ENCODE measurements around the gene TBXAS1.

TBXAS1 gene

DNA sequence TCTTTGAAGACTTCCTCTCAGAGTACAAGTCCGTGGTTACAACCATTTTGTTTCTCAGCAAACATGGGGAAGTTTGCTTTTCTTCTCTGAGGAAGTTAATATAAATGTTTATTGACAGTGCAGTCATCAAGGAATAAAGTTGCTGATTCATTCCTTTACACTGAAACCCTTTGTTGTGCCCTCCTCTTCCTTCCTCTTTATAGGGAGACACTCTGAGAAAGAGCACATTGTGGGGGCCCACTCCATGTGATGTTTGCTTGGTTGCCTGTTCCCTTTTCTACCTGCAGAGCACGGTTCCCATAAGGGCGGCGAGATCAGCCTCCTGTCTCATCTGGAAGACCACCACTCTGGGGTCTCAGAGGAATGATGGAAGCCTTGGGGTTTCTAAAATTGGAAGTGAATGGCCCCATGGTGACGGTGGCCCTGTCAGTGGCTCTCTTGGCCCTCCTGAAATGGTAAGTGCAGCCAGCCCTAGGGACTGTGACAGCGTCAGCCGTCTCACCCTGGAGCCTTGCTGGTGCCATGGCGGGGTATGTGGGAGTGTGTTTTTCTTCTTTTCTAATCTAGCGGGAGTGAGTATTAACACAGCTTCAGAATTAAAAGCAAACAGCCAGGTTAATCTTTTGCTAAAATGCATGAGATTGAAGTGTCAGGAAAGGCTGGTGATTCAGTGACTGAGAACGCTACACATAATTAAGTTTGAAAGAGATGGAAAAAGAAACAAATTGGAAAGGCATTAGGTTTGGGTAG lies at the start of gene TBXAS1:
TBXAS1 (plus strand) TSS at position 240 of the 750 bp plus-strand sequence; CDS start at position 367, 127 bp downstream.
- Histone ChIP-seq H3K27me3 (ENCODE audit: control insufficient read depth in 1 of 2, insufficient read depth in 2 of 2, low read length in 2 of 2) (peaks cover 0 to 3% of the 10 kb centered on the region in 2 donors), H3K4me1 (ENCODE audit: control insufficient read depth in 1 of 2, insufficient read depth in 2 of 2, low read length in 2 of 2) (peaks cover 18 to 22% of the 10 kb centered on the region in 2 donors), H3K36me3 (ENCODE audit: control insufficient read depth in 1 of 2, insufficient read depth in 2 of 2, low read length in 2 of 2) (no peaks in the 10 kb centered on the region), H3K9me3 (ENCODE audit: control insufficient read depth in 1 of 2, low read length in 2 of 2) (no peaks in the 10 kb centered on the region), H3K27ac (ENCODE audit: low read depth, low read length) (peak within 1 kb of the TSS; percentile 16), H3K9ac (ENCODE audit: low read depth in 1 of 2, low read length in 2 of 2) (peak within 1 kb of the TSS; percentile 13 to 19), H3K4me3 (ENCODE audit: low read depth in 1 of 2, low read length in 2 of 2) (peak within 1 kb of the TSS; percentile 43 to 53)

DNA sequence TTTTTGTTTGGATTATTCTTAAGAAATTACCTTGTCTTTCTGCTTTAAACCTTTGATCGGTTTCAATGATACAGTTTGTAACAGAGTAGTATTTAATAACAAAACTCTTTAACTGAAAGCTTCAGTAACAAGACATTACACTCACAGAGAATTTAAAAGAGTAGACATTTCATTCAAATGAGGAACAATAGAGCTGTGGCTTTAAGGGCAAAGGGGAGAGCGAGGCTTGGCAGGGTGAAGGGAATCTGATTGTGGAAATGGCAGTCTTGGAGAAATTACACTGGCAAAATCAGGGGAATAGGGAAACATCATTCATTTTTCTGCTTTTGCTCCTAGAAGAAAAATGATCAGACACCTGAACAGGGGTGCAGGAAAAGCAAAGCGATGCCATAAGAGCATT lies 46.1 kb upstream of the TBXAS1 start:
- no peaks in the 10 kb centered on the region for H3K9me3 ChIP-seq (ENCODE audit: control insufficient read depth in 1 of 2, low read length in 2 of 2)
- no peak overlapping the region for H3K9ac ChIP-seq (ENCODE audit: low read depth in 1 of 2, low read length in 2 of 2)
- H3K36me3 ChIP-seq (ENCODE audit: control insufficient read depth in 1 of 2, insufficient read depth in 2 of 2, low read length in 2 of 2): no peaks in the 10 kb centered on the region
- no peak overlapping the region for H3K27ac ChIP-seq (ENCODE audit: low read depth, low read length)
- no peaks in the 10 kb centered on the region for H3K27me3 ChIP-seq (ENCODE audit: control insufficient read depth in 1 of 2, insufficient read depth in 2 of 2, low read length in 2 of 2)
- peaks cover 11 to 19% of the 10 kb centered on the region in 2 donors for H3K4me1 ChIP-seq (ENCODE audit: control insufficient read depth in 1 of 2, insufficient read depth in 2 of 2, low read length in 2 of 2)
- no peak overlapping the region for H3K4me3 ChIP-seq (ENCODE audit: low read depth in 1 of 2, low read length in 2 of 2)

- H3K4me3 ChIP-seq (ENCODE audit: low read depth in 1 of 2, low read length in 2 of 2): peak overlapping the region in 1 of 2 donors; percentile 6
- no peaks in the 10 kb centered on the region for H3K27me3 ChIP-seq (ENCODE audit: control insufficient read depth in 1 of 2, insufficient read depth in 2 of 2, low read length in 2 of 2)
- no peaks in the 10 kb centered on the region for H3K9me3 ChIP-seq (ENCODE audit: control insufficient read depth in 1 of 2, low read length in 2 of 2)
- no peak overlapping the region for H3K27ac ChIP-seq (ENCODE audit: low read depth, low read length)
- H3K4me1 ChIP-seq (ENCODE audit: control insufficient read depth in 1 of 2, insufficient read depth in 2 of 2, low read length in 2 of 2): peaks cover 11 to 13% of the 10 kb centered on the region in 2 donors
- no peaks in the 10 kb centered on the region for H3K36me3 ChIP-seq (ENCODE audit: control insufficient read depth in 1 of 2, insufficient read depth in 2 of 2, low read length in 2 of 2)
- no peak overlapping the region for H3K9ac ChIP-seq (ENCODE audit: low read depth in 1 of 2, low read length in 2 of 2)
Observed at GRCh38 chr7:139783647-139784385, 45.2 kb upstream of the TBXAS1 start.

- Histone ChIP-seq H3K4me1 (ENCODE audit: control insufficient read depth in 1 of 2, insufficient read depth in 2 of 2, low read length in 2 of 2) (peaks cover 8 to 11% of the 10 kb centered on the region in 2 donors), H3K9me3 (ENCODE audit: control insufficient read depth in 1 of 2, low read length in 2 of 2) (no peaks in the 10 kb centered on the region), H3K4me3 (ENCODE audit: low read depth in 1 of 2, low read length in 2 of 2) (no peak overlapping the region), H3K27me3 (ENCODE audit: control insufficient read depth in 1 of 2, insufficient read depth in 2 of 2, low read length in 2 of 2) (no peaks in the 10 kb centered on the region), H3K27ac (ENCODE audit: low read depth, low read length) (no peak overlapping the region), H3K9ac (ENCODE audit: low read depth in 1 of 2, low read length in 2 of 2) (no peak overlapping the region), H3K36me3 (ENCODE audit: control insufficient read depth in 1 of 2, insufficient read depth in 2 of 2, low read length in 2 of 2) (no peaks in the 10 kb centered on the region)
Observed at GRCh38 chr7:139784648-139785047, 44.4 kb upstream of the TBXAS1 start.

GRCh38 chr7:139791316-139791715 lies 37.7 kb upstream of the TBXAS1 start:
- Histone ChIP-seq H3K9ac (ENCODE audit: low read depth in 1 of 2, low read length in 2 of 2) (no peak overlapping the region), H3K9me3 (ENCODE audit: control insufficient read depth in 1 of 2, low read length in 2 of 2) (no peaks in the 10 kb centered on the region), H3K27ac (ENCODE audit: low read depth, low read length) (no peak overlapping the region), H3K36me3 (ENCODE audit: control insufficient read depth in 1 of 2, insufficient read depth in 2 of 2, low read length in 2 of 2) (no peaks in the 10 kb centered on the region), H3K4me1 (ENCODE audit: control insufficient read depth in 1 of 2, insufficient read depth in 2 of 2, low read length in 2 of 2) (peaks cover 0 to 3% of the 10 kb centered on the region in 2 donors), H3K4me3 (ENCODE audit: low read depth in 1 of 2, low read length in 2 of 2) (no peak overlapping the region), H3K27me3 (ENCODE audit: control insufficient read depth in 1 of 2, insufficient read depth in 2 of 2, low read length in 2 of 2) (no peaks in the 10 kb centered on the region)

DNA sequence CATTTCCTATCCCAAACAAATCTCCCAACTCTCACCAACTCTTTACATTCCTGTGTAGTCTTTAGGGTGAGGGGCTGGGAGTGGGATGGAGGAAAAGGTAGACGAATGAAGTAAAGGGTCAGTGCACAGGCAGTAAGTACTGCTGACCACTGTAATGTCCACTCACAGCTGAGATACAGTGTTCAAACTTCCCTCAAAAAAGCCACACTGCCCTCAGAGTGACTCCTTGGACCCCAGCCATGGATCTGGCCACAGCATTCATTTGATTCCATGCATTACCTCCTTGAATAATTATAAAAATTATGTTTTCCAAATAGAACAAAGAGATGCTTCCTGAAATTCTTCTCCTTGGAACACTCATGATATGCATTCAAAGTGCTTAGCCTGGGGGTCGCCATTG lies 31.5 kb upstream of the TBXAS1 start:
- Histone ChIP-seq H3K4me1 (ENCODE audit: control insufficient read depth in 1 of 2, insufficient read depth in 2 of 2, low read length in 2 of 2) (peaks cover 4 to 7% of the 10 kb centered on the region in 2 donors), H3K9me3 (ENCODE audit: control insufficient read depth in 1 of 2, low read length in 2 of 2) (no peaks in the 10 kb centered on the region), H3K4me3 (ENCODE audit: low read depth in 1 of 2, low read length in 2 of 2) (no peak overlapping the region), H3K9ac (ENCODE audit: low read depth in 1 of 2, low read length in 2 of 2) (no peak overlapping the region), H3K27me3 (ENCODE audit: control insufficient read depth in 1 of 2, insufficient read depth in 2 of 2, low read length in 2 of 2) (no peaks in the 10 kb centered on the region), H3K27ac (ENCODE audit: low read depth, low read length) (no peak overlapping the region), H3K36me3 (ENCODE audit: control insufficient read depth in 1 of 2, insufficient read depth in 2 of 2, low read length in 2 of 2) (no peaks in the 10 kb centered on the region)

GRCh38 chr7:139798221-139798620 lies 30.8 kb upstream of the TBXAS1 start:
- Histone ChIP-seq H3K27ac (ENCODE audit: low read depth, low read length) (no peak overlapping the region), H3K9ac (ENCODE audit: low read depth in 1 of 2, low read length in 2 of 2) (no peak overlapping the region), H3K27me3 (ENCODE audit: control insufficient read depth in 1 of 2, insufficient read depth in 2 of 2, low read length in 2 of 2) (no peaks in the 10 kb centered on the region), H3K36me3 (ENCODE audit: control insufficient read depth in 1 of 2, insufficient read depth in 2 of 2, low read length in 2 of 2) (no peaks in the 10 kb centered on the region), H3K4me3 (ENCODE audit: low read depth in 1 of 2, low read length in 2 of 2) (peak overlapping the region in 1 of 2 donors; percentile 17), H3K4me1 (ENCODE audit: control insufficient read depth in 1 of 2, insufficient read depth in 2 of 2, low read length in 2 of 2) (peaks cover 4 to 7% of the 10 kb centered on the region in 2 donors), H3K9me3 (ENCODE audit: control insufficient read depth in 1 of 2, low read length in 2 of 2) (no peaks in the 10 kb centered on the region)

- no peaks in the 10 kb centered on the region for H3K36me3 ChIP-seq (ENCODE audit: control insufficient read depth in 1 of 2, insufficient read depth in 2 of 2, low read length in 2 of 2)
- H3K9me3 ChIP-seq (ENCODE audit: control insufficient read depth in 1 of 2, low read length in 2 of 2): no peaks in the 10 kb centered on the region
- H3K4me3 ChIP-seq (ENCODE audit: low read depth in 1 of 2, low read length in 2 of 2): no peak overlapping the region
- no peak overlapping the region for H3K9ac ChIP-seq (ENCODE audit: low read depth in 1 of 2, low read length in 2 of 2)
- no peak overlapping the region for H3K27ac ChIP-seq (ENCODE audit: low read depth, low read length)
- H3K4me1 ChIP-seq (ENCODE audit: control insufficient read depth in 1 of 2, insufficient read depth in 2 of 2, low read length in 2 of 2): peaks cover 4 to 7% of the 10 kb centered on the region in 2 donors
- H3K27me3 ChIP-seq (ENCODE audit: control insufficient read depth in 1 of 2, insufficient read depth in 2 of 2, low read length in 2 of 2): no peaks in the 10 kb centered on the region
Observed at GRCh38 chr7:139798892-139799291, 30.2 kb upstream of the TBXAS1 start.

- Histone ChIP-seq H3K9me3 (ENCODE audit: control insufficient read depth in 1 of 2, low read length in 2 of 2) (no peaks in the 10 kb centered on the region), H3K9ac (ENCODE audit: low read depth in 1 of 2, low read length in 2 of 2) (no peak overlapping the region), H3K36me3 (ENCODE audit: control insufficient read depth in 1 of 2, insufficient read depth in 2 of 2, low read length in 2 of 2) (no peaks in the 10 kb centered on the region), H3K4me1 (ENCODE audit: control insufficient read depth in 1 of 2, insufficient read depth in 2 of 2, low read length in 2 of 2) (peaks cover 4 to 7% of the 10 kb centered on the region in 2 donors), H3K4me3 (ENCODE audit: low read depth in 1 of 2, low read length in 2 of 2) (no peak overlapping the region), H3K27ac (ENCODE audit: low read depth, low read length) (no peak overlapping the region), H3K27me3 (ENCODE audit: control insufficient read depth in 1 of 2, insufficient read depth in 2 of 2, low read length in 2 of 2) (no peaks in the 10 kb centered on the region)
Observed at GRCh38 chr7:139799586-139799985, 29.5 kb upstream of the TBXAS1 start.

GRCh38 chr7:139804571-139804970 lies 24.5 kb upstream of the TBXAS1 start:
- H3K4me1 ChIP-seq (ENCODE audit: control insufficient read depth in 1 of 2, insufficient read depth in 2 of 2, low read length in 2 of 2): peaks cover 4% of the 10 kb centered on the region in 2 donors
- no peak overlapping the region for H3K4me3 ChIP-seq (ENCODE audit: low read depth in 1 of 2, low read length in 2 of 2)
- H3K27me3 ChIP-seq (ENCODE audit: control insufficient read depth in 1 of 2, insufficient read depth in 2 of 2, low read length in 2 of 2): no peaks in the 10 kb centered on the region
- H3K9me3 ChIP-seq (ENCODE audit: control insufficient read depth in 1 of 2, low read length in 2 of 2): no peaks in the 10 kb centered on the region
- H3K9ac ChIP-seq (ENCODE audit: low read depth in 1 of 2, low read length in 2 of 2): no peak overlapping the region
- no peaks in the 10 kb centered on the region for H3K36me3 ChIP-seq (ENCODE audit: control insufficient read depth in 1 of 2, insufficient read depth in 2 of 2, low read length in 2 of 2)
- H3K27ac ChIP-seq (ENCODE audit: low read depth, low read length): no peak overlapping the region

All from duodenal mucosa (tissue), 2 donors.